Measurements from ENCODE around the gene GRAMD2B.

DNA sequence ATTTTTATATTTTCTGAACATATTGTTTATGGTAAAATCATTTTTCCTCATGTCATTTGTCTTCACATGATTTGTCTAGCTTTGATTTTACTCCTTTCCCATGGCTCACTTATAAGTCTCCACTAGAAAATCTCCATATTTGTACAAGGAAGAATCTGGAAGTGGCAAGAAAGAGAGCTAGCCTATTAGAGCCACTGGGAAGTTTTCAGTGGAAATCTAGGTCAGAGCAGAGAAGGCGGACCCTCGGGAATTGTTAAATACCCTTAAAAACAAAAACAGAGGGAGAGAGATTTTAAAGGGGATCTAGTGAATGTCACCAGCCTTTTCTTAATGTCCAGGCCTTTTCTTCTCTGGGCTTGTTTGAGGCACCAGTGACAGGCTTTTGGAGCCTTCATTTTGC, 56.6 kb downstream of the GRAMD2B start:
- TF ChIP-seq, protein P1, sequence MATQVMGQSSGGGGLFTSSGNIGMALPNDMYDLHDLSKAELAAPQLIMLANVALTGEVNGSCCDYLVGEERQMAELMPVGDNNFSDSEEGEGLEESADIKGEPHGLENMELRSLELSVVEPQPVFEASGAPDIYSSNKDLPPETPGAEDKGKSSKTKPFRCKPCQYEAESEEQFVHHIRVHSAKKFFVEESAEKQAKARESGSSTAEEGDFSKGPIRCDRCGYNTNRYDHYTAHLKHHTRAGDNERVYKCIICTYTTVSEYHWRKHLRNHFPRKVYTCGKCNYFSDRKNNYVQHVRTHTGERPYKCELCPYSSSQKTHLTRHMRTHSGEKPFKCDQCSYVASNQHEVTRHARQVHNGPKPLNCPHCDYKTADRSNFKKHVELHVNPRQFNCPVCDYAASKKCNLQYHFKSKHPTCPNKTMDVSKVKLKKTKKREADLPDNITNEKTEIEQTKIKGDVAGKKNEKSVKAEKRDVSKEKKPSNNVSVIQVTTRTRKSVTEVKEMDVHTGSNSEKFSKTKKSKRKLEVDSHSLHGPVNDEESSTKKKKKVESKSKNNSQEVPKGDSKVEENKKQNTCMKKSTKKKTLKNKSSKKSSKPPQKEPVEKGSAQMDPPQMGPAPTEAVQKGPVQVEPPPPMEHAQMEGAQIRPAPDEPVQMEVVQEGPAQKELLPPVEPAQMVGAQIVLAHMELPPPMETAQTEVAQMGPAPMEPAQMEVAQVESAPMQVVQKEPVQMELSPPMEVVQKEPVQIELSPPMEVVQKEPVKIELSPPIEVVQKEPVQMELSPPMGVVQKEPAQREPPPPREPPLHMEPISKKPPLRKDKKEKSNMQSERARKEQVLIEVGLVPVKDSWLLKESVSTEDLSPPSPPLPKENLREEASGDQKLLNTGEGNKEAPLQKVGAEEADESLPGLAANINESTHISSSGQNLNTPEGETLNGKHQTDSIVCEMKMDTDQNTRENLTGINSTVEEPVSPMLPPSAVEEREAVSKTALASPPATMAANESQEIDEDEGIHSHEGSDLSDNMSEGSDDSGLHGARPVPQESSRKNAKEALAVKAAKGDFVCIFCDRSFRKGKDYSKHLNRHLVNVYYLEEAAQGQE (IDR thresholded peaks at IDR 0.05; ENCODE audit: low read depth): no peak
- no peak for TF ChIP-seq EGR1 (IDR thresholded peaks at IDR 0.05)

Measured in Ishikawa (cell line).